Transverse colon (tissue), 3 donors: ENCODE data around the gene GTF2IRD1.

Source experiments
- EP300 ChIP-seq: sonication (generic); formaldehyde crosslinking; IDR thresholded peaks from one replicate; pipeline ENCODE4 v1.6.1; 2017; ENCODE audit warnings: antibody characterized with exemption, low read depth
- POLR2A ChIP-seq: fragments of 450-650 bp; IDR thresholded peaks from one replicate; pipeline ENCODE4 v1.6.1; 2016; ENCODE audit warnings: antibody characterized with exemption, mild to moderate bottlenecking, moderate library complexity
- TF ChIP-seq, protein P1 (sequence below), 5 experiments: fragments of 200-600 bp in 3 of 5; fragments of 450-650 bp in 2 of 5; sonication (generic) in 3 of 5; IDR thresholded peaks; 1 replicate in 2 of 5; 2 replicates in 3 of 5; pipeline ENCODE4 v1.5.1; 2016 to 2017; ENCODE audit warnings: antibody characterized with exemption in 5 of 5, inconsistent platforms in 3 of 5, mild to moderate bottlenecking in 2 of 5, moderate library complexity in 1 of 5

DNA sequence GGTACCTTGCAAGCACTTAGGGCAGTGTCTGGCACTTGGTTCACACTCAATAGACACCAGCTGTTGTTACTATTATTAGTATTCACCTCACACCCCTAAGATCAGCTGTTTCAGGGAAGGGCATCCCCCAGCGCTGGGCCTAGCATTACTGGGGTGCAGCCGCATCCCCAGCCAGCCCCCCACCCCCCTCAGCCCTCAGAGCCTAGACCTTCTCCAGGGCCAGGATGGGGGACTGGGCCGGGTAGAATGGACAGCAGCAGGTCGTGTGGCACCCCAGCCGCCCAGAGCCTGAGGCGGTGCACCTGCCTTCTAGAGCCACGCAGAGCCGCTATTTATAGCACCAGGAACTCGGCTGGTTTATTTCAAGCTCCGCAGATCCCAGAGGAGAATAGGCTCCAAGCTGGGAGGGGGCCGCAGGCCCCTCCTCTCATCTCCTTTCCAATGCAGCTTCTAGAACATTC, 60.5 kb downstream of the GTF2IRD1 start:
- TF ChIP-seq, protein P1, sequence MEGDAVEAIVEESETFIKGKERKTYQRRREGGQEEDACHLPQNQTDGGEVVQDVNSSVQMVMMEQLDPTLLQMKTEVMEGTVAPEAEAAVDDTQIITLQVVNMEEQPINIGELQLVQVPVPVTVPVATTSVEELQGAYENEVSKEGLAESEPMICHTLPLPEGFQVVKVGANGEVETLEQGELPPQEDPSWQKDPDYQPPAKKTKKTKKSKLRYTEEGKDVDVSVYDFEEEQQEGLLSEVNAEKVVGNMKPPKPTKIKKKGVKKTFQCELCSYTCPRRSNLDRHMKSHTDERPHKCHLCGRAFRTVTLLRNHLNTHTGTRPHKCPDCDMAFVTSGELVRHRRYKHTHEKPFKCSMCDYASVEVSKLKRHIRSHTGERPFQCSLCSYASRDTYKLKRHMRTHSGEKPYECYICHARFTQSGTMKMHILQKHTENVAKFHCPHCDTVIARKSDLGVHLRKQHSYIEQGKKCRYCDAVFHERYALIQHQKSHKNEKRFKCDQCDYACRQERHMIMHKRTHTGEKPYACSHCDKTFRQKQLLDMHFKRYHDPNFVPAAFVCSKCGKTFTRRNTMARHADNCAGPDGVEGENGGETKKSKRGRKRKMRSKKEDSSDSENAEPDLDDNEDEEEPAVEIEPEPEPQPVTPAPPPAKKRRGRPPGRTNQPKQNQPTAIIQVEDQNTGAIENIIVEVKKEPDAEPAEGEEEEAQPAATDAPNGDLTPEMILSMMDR (IDR thresholded peaks at IDR 0.05) = no peak
- no peak for TF ChIP-seq POLR2A
- TF ChIP-seq EP300 = no peak
